GM21381 (cell line): ENCODE results near the gene PRKCD.

Experiments used
- ATAC-seq: cut with Tn5 transposase; IDR thresholded peaks from one replicate; pipeline ENCODE4 v1.9.1; 2021; ENCODE audit warnings: mild to moderate bottlenecking, moderate library complexity; ENCODE audit not compliant: unreplicated experiment

Gene PRKCD

GRCh38 chr3:53229606-53230005 lies 68.6 kb downstream of the PRKCD start:
- ATAC-seq: no peak

DNA sequence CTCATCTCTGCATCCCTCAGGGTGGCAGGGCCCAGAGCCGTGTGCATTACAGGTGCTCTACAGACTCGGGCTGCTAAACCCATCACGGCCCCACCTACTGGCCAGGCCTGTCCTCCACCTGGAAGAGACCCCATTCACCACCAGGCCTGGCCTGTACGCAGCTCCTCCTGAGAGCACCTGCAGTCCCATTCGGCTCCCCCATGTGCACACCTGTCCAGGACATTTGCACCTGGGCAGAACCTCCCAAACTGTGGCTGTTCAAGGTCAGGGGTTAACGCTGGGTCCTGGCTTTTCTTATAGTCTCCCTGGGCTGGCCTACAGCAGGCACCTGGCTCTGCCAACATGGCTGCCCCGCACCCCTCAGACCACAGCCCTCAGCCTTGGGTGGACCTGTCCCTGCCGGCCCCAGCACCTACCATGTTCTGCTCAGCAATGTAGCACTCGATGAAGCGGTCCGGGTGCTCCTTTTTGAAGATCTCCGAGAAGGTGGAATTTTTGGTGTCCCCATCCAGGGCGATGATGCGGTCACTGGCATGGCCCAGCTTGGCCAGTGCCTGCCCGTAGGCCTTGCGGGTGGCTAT lies 69.1 kb downstream of the PRKCD start:
- ATAC-seq: no peak

DNA sequence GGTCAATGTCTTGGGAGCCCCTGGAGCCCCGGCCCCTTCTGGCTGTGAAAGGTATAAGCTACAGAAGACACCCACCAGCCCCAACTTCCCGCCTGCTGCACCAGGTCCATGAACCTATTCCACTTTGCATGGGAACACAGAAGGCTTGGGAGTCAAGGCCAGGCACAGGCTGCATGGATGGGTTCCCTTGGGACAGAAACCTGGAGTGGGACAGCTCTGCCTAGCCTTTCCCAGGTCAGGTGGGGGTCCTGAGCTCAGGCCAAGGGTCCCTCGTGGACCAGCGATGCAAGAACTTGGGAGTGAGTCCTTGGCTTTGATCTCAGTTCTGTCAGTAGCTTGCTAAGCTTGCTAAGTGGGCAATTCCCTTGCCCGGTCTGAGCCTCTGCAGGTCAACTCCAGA lies 69.8 kb downstream of the PRKCD start:
- ATAC-seq: no peak

- no peak for ATAC-seq
These were observed 70.8 kb downstream of the PRKCD start for GRCh38 chr3:53231532-53232511.

DNA sequence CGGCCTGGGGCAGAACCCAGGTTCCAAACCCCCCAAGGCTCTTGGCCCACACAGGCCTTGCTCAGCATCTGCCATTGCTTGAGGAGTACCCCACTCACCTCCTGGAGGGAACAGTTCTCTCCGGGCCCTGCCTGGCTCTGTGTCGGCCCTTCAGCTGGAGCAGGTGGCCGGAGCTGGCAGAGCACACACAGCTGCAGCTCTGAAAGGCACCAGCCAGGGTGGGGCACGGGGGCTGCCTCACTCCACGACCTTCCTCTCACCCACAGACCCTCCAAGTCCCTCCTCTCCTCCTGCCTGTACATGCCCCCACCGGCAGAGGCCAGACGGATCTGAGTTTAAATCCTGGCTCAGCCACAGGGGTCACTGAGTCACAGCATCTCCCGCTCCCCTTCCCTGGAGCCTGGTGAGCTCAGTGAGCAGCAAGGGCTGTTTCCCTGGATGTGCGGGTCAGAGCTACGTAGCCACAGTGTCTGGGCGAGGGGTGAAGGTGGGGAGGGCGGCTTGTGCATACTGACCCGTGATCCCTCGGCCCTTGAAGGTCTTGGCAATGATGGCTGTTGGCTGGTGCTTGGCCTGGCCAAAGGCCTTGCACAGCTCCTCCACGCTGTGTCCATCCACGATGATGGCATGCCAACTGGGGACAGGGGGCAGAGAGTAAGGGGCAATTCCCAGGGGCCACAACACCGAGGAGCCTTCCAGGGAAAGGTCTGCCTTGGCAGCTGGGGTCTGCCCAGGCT lies 71.8 kb downstream of the PRKCD start:
- ATAC-seq: no peak

GRCh38 chr3:53234130-53234840 lies 73.3 kb downstream of the PRKCD start:
- ATAC-seq: no peak

DNA sequence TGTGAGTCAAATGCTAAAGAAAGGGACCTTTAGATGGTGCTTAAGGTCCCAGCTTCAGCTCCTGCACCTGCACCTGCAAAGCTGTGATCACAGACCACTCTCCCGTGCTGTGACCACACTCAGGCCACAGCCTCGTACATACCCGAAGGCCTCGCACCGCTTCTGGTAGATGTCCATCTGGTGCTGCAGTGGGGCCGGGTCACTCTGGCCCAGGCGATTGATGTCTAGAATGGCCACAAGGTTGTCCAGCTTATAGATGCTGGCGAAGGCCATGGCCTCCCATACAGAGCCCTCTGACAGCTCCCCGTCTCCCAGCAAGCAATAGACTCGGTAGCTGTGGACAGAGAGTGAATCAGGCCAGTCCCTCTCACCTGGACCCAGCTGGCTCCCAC lies 73.8 kb downstream of the PRKCD start:
- no peak for ATAC-seq

DNA sequence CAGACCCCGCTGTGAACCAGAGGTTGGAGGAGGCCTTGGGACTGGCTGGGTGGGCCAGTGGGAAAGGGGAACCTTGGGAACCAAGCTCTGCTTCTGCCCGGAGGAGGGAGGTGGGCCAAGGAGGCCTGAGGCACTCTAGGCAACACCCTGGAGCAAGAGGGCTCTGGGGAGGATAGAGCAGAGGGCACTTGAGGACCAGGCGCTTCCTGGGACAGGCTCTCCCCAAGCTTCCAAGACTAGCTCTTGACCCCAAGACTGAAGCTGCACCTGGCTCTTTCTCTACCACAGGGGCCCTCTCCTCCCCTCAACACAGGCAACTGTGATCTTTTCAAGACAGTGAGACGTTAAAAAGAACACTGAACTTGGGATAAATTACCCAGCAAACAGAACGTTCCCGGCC lies 74.5 kb downstream of the PRKCD start:
- no peak for ATAC-seq

- no peak for ATAC-seq
These were observed 75.3 kb downstream of the PRKCD start for GRCh38 chr3:53236112-53236841.

DNA sequence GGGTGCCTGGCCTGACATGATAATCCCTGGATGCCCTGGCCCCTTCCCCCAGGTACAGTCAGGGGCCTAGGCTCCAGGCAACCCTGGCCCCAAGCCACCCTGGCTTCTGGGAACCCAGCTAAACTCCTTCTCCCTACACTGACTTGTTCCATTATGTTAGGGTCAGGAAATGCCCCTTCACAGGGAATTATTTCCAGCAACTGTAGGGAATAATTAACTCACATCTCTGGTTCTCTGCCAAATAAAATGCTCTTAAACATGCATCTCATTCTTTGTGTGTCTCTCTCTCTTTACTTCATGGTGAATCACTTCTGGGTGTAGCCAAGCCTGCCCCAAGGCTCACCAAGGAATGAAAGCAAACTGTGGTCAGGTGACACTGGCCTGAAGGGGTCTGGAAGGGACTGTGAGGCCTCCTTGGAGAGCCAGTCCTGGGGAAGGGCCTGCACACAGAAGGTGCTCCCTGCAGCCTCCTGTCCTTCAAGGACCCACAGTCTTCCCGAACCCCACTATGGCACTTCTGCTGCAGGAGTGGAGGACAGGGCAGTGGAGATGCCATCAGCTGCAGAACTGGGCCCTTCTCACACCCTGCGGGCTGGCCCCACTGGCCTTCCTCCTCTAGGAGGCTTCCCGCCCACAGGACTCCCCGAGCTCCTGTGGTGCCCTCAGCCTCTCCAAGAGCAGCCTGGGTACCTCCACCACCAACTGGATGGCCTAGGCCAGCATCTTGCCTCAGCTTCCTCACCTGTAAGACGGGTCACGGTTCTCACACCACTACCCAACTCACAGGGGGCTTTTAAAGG lies 77.2 kb downstream of the PRKCD start:
- ATAC-seq: no peak

DNA sequence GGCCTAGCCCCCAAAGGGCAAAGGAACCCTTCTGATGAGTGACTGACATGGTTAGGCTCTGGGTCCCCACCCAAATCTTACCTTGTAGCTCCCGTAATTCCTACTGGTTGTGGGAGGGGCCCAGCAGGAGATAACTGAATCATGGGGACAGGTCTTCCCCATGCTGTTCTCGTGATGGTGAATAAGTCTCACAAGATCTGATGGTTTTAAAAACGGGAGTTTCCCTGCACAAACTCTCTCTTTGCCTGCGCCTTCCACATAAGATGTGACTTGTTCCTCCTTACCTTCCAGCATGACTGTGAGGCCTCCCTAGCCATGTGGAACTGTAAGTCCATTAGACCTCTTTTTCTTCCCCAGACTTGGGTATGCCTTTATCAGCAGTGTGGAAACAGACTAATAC lies 77.9 kb downstream of the PRKCD start:
- no peak for ATAC-seq

DNA sequence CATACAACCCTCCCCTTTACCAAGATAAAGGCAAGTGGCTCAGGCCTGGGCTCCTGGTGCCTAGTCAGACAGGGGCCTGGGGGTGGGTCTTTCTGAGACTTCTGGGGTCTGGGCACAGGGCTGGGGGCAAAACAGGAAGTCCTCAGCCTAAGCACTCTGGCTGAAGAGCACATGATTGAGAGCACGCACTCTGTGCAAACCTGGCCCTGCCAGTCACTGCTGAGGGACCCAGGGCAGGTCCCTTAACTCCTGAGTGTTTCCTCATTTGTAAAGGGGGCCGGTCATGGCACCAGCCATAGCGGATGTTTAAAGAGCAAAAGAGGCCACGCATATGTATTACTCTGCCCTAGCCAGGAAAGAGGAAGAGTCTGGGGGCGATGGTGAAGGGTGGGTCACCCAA lies 78.8 kb downstream of the PRKCD start:
- ATAC-seq: no peak

DNA sequence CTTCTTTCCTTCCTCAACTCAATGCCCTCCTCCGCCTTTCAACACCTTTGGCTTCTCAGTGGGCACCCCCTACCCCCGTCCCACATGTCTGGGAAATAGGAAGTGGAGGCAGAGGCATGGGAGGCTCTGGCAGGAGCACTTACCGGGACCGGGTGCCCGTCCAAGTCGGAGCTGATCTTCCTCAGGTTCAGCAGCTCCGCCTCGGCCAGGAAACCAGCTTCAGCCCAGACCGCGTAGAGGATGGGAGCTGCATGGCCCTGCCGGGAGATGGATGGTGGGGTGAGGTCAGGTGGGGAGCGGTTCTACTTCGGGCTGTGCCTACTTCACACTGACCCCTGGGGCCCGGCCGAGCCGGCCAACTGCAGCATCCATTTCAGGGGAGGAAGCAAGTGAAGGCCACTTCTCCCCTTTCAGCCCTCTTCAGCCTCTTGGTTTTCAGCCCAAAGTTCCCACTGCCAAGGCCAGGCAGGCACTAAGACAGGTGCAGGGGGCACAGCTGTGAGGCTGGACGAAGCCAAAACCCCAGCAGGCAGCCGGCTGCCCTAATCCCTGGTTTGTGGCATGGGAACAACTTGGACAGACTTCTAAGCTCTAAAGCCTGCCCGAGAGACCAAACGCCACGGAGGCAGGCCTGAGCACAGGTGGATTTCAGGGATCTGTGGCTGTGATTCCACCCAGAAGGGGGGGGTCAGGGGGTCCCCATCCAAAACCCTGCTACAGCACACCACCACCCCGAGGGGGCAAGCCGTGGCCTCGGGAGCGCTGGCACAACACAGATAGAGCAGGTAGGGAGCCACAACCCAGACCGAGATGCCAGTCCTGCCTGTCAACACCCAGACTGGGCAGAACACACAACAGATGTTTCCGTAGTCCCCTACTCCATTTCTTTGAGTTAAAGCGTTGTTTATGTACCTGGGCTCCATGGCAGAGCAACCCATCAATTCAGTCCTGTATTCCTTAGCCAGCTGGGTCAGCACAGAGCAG lies 80.3 kb downstream of the PRKCD start:
- ATAC-seq: no peak

DNA sequence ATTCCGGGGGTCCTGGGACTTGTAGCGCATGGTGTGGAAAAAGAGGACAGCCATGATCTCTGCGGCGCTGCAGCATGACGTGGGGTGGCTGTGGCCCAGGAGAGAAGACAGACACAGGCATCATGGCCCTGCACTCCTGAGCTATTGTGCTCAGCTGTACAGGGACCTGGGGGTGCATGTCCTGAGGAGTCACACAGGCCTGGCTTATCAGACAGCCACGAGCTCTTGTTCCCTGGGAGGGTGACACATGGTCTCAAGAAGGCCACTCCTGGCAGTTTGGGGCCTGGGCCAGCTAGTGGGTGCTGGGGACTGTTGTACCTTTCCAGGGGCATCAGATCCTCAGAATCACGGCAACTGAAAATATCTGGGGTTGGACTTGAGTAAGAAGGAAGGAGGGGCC lies 81.1 kb downstream of the PRKCD start:
- ATAC-seq: no peak
